ENCODE measurements around the gene GOLGA8T.
"Not testable (repeated sequence)": the region's sequence is repeated elsewhere in the genome, so short reads cannot be mapped to it uniquely, and the experiment has no call there.

GRCh38 chr15:30167886-30168285 is 33.0 kb downstream of the GOLGA8T start:
- not testable (repeated sequence) for TF ChIP-seq CTCF (IDR thresholded peaks at IDR 0.05; ENCODE audit: insufficient read depth, low read depth, low read length); EZH2 (IDR thresholded peaks at IDR 0.05; ENCODE audit: insufficient read depth, low read length)

Measured in astrocyte (in vitro differentiated cells and primary cell).